Stimulated activated memory B cell treated with anti-CD40 and anti-IgM and Interleukin-4, amounts not matched to agents 10 μg/mL and 1 μg/mL and 100 μg/mL, for 72 hours (primary cell): Measurements from ENCODE around the gene TMOD1.

Experiments
- ATAC-seq: fragments of 150-1000 bp; cut with Tn5 transposase; 2 replicates; pipeline ENCODE4 v1.10.0; 2021
- H3K27ac Mint-ChIP-seq: one replicate; pipeline ENCODE4 v1.8.0; 2022; ENCODE audit warnings: mild to moderate bottlenecking, mixed read lengths
- H3K27me3 Mint-ChIP-seq: one replicate; pipeline ENCODE4 v1.8.0; 2022; ENCODE audit warnings: mixed read lengths
- H3K36me3 Mint-ChIP-seq: one replicate; pipeline ENCODE4 v1.8.0; 2022; ENCODE audit warnings: mixed read lengths
- H3K4me1 Mint-ChIP-seq: one replicate; pipeline ENCODE4 v1.8.0; 2022; ENCODE audit warnings: mixed read lengths
- H3K4me3 Mint-ChIP-seq: one replicate; pipeline ENCODE4 v1.8.0; 2022; ENCODE audit warnings: mild to moderate bottlenecking, moderate library complexity, mixed read lengths
- H3K9me3 Mint-ChIP-seq: one replicate; pipeline ENCODE4 v1.8.0; 2022; ENCODE audit warnings: mixed read lengths

TMOD1 gene

GRCh38 chr9:97559111-97559514, 57.6 kb downstream of the TMOD1 start:
- no peak overlapping the region for H3K4me3 Mint-ChIP-seq
- ATAC-seq: no peak
- H3K27ac Mint-ChIP-seq: no peak overlapping the region
- H3K4me1 Mint-ChIP-seq: no peaks in the 10 kb centered on the region
- H3K36me3 Mint-ChIP-seq: no peaks in the 10 kb centered on the region
- peaks cover 51% of the 10 kb centered on the region for H3K27me3 Mint-ChIP-seq
- H3K9me3 Mint-ChIP-seq: no peaks in the 10 kb centered on the region

- no peaks in the 10 kb centered on the region for H3K36me3 Mint-ChIP-seq
- H3K4me3 Mint-ChIP-seq: no peak overlapping the region
- no peak overlapping the region for H3K27ac Mint-ChIP-seq
- H3K4me1 Mint-ChIP-seq: no peaks in the 10 kb centered on the region
- H3K27me3 Mint-ChIP-seq: peaks cover 47% of the 10 kb centered on the region
- no peak for ATAC-seq
- no peaks in the 10 kb centered on the region for H3K9me3 Mint-ChIP-seq
Observed at GRCh38 chr9:97560154-97560553, 58.7 kb downstream of the TMOD1 start.

- Mint-ChIP-seq H3K4me3 (no peak overlapping the region), H3K9me3 (no peaks in the 10 kb centered on the region), H3K4me1 (no peaks in the 10 kb centered on the region), H3K36me3 (no peaks in the 10 kb centered on the region), H3K27me3 (peaks cover 43% of the 10 kb centered on the region), H3K27ac (no peak overlapping the region)
- ATAC-seq: no peak
Observed at GRCh38 chr9:97560851-97561250, 59.4 kb downstream of the TMOD1 start.

- no peak overlapping the region for H3K27ac Mint-ChIP-seq
- no peaks in the 10 kb centered on the region for H3K4me1 Mint-ChIP-seq
- peaks cover 36% of the 10 kb centered on the region for H3K27me3 Mint-ChIP-seq
- H3K9me3 Mint-ChIP-seq: no peaks in the 10 kb centered on the region
- H3K36me3 Mint-ChIP-seq: no peaks in the 10 kb centered on the region
- ATAC-seq: no peak
- no peak overlapping the region for H3K4me3 Mint-ChIP-seq
Observed at GRCh38 chr9:97561501-97561900, 60.0 kb downstream of the TMOD1 start.

GRCh38 chr9:97562542-97562941, 61.1 kb downstream of the TMOD1 start:
- no peaks in the 10 kb centered on the region for H3K4me1 Mint-ChIP-seq
- no peak overlapping the region for H3K27ac Mint-ChIP-seq
- H3K9me3 Mint-ChIP-seq: no peaks in the 10 kb centered on the region
- H3K36me3 Mint-ChIP-seq: no peaks in the 10 kb centered on the region
- H3K4me3 Mint-ChIP-seq: no peak overlapping the region
- peaks cover 31% of the 10 kb centered on the region for H3K27me3 Mint-ChIP-seq
- no peak for ATAC-seq

- no peaks in the 10 kb centered on the region for H3K4me1 Mint-ChIP-seq
- H3K4me3 Mint-ChIP-seq: no peak overlapping the region
- no peaks in the 10 kb centered on the region for H3K9me3 Mint-ChIP-seq
- H3K27ac Mint-ChIP-seq: no peak overlapping the region
- peaks cover 29% of the 10 kb centered on the region for H3K27me3 Mint-ChIP-seq
- no peaks in the 10 kb centered on the region for H3K36me3 Mint-ChIP-seq
- no peak for ATAC-seq
Observed at GRCh38 chr9:97563458-97564135, 62.1 kb downstream of the TMOD1 start.

- Mint-ChIP-seq H3K9me3 (no peaks in the 10 kb centered on the region), H3K36me3 (no peaks in the 10 kb centered on the region), H3K4me3 (no peak overlapping the region), H3K27ac (no peak overlapping the region), H3K4me1 (no peaks in the 10 kb centered on the region), H3K27me3 (peaks cover 20% of the 10 kb centered on the region)
- ATAC-seq: no peak
Observed at GRCh38 chr9:97564291-97565175, 63.1 kb downstream of the TMOD1 start.

- H3K36me3 Mint-ChIP-seq: no peaks in the 10 kb centered on the region
- H3K4me3 Mint-ChIP-seq: no peak overlapping the region
- ATAC-seq: no peak
Observed at GRCh38 chr9:97565262-97565661, 63.8 kb downstream of the TMOD1 start.

GRCh38 chr9:97567182-97567893, 65.9 kb downstream of the TMOD1 start:
- Mint-ChIP-seq H3K4me3 (no peak overlapping the region), H3K36me3 (no peaks in the 10 kb centered on the region), H3K9me3 (no peaks in the 10 kb centered on the region), H3K27ac (no peak overlapping the region), H3K27me3 (peaks cover 7% of the 10 kb centered on the region), H3K4me1 (no peaks in the 10 kb centered on the region)
- ATAC-seq: no peak

More at GRCh38 chr9:97565262-97565661, 63.8 kb downstream of the TMOD1 start:
- peaks cover 15% of the 10 kb centered on the region for H3K27me3 Mint-ChIP-seq
- H3K27ac Mint-ChIP-seq: no peak overlapping the region
- H3K9me3 Mint-ChIP-seq: no peaks in the 10 kb centered on the region
- no peaks in the 10 kb centered on the region for H3K4me1 Mint-ChIP-seq

GRCh38 chr9:97567894-97568202, 66.4 kb downstream of the TMOD1 start:
- Mint-ChIP-seq H3K4me1 (no peaks in the 10 kb centered on the region), H3K4me3 (no peak overlapping the region), H3K9me3 (no peaks in the 10 kb centered on the region), H3K36me3 (no peaks in the 10 kb centered on the region), H3K27ac (no peak overlapping the region), H3K27me3 (peaks cover 7% of the 10 kb centered on the region)
- ATAC-seq: no peak

GRCh38 chr9:97568461-97569275, 67.2 kb downstream of the TMOD1 start:
- H3K36me3 Mint-ChIP-seq: no peaks in the 10 kb centered on the region
- H3K9me3 Mint-ChIP-seq: no peaks in the 10 kb centered on the region
- no peak overlapping the region for H3K27ac Mint-ChIP-seq
- no peaks in the 10 kb centered on the region for H3K4me1 Mint-ChIP-seq
- H3K4me3 Mint-ChIP-seq: no peak overlapping the region
- H3K27me3 Mint-ChIP-seq: peaks cover 7% of the 10 kb centered on the region
- ATAC-seq: no peak

GRCh38 chr9:97570899-97571298, 69.4 kb downstream of the TMOD1 start:
- ATAC-seq: no peak
- Mint-ChIP-seq H3K9me3 (no peaks in the 10 kb centered on the region), H3K27me3 (no peaks in the 10 kb centered on the region), H3K4me3 (no peak overlapping the region), H3K36me3 (no peaks in the 10 kb centered on the region), H3K4me1 (peaks cover 9% of the 10 kb centered on the region), H3K27ac (no peak overlapping the region)

GRCh38 chr9:97571664-97572063, 70.2 kb downstream of the TMOD1 start:
- H3K27me3 Mint-ChIP-seq: no peaks in the 10 kb centered on the region
- ATAC-seq: no peak
- peaks cover 11% of the 10 kb centered on the region for H3K4me1 Mint-ChIP-seq

GRCh38 chr9:97572196-97572891, 70.9 kb downstream of the TMOD1 start:
- Mint-ChIP-seq H3K27ac (no peak overlapping the region), H3K27me3 (no peaks in the 10 kb centered on the region), H3K36me3 (no peaks in the 10 kb centered on the region), H3K4me1 (peaks cover 11% of the 10 kb centered on the region), H3K9me3 (no peaks in the 10 kb centered on the region), H3K4me3 (no peak overlapping the region)
- ATAC-seq: no peak

More at GRCh38 chr9:97571664-97572063, 70.2 kb downstream of the TMOD1 start:
- H3K27ac Mint-ChIP-seq: no peak overlapping the region
- H3K36me3 Mint-ChIP-seq: no peaks in the 10 kb centered on the region
- no peaks in the 10 kb centered on the region for H3K9me3 Mint-ChIP-seq
- no peak overlapping the region for H3K4me3 Mint-ChIP-seq
